ENCODE results near the gene CDS2. TPM values are rescaled to one million over a fixed set of nuclear protein-coding genes. Genes with fewer than 3 reads are reported as not detected.

The CDS2 gene
- total RNA-seq, 1 experiment from 2014 or later = 26.3 TPM

GRCh38 chr20:5203380-5203779 lies 76.6 kb downstream of the CDS2 start:
- intact Hi-C loops (cut with micrococcal nuclease) = no loop called here
- Mint-ChIP-seq H3K4me1 (ENCODE audit: insufficient read depth, unreplicated experiment) (no peaks in the 10 kb centered on the region), H3K27me3 (ENCODE audit: insufficient read depth, unreplicated experiment) (no peaks in the 10 kb centered on the region), H3K4me3 (ENCODE audit: unreplicated experiment) (no peak overlapping the region), H3K36me3 (ENCODE audit: insufficient read depth, unreplicated experiment) (peaks cover 6% of the 10 kb centered on the region), H3K9me3 (ENCODE audit: unreplicated experiment) (no peaks in the 10 kb centered on the region), H3K27ac (ENCODE audit: low read depth, unreplicated experiment) (no peak overlapping the region)
- CTCF ChIA-PET = interaction anchor here (0.6 to 15.9 kb wide), 8 partner anchors 11 to 324 kb away, joined by 3 to 348 read pairs (median 37); no protein-coding TSS in a partner anchor
- POLR2A ChIA-PET = no interaction called here
- no peak for DNase-seq (ENCODE audit: unreplicated experiment)
- TF ChIP-seq CTCF (IDR thresholded peaks at IDR 0.05; ENCODE audit: unreplicated experiment) = no peak
- no TSS peak for BruUV-seq (replicated peaks)

GRCh38 chr20:5205348-5206210 lies 78.8 kb downstream of the CDS2 start:
- no peaks in the 10 kb centered on the region for H3K27me3 Mint-ChIP-seq (ENCODE audit: insufficient read depth, unreplicated experiment)
- ChIA-PET POLR2A (interaction anchor here (0.6 to 1.7 kb wide), 5 partner anchors 13 to 249 kb away, joined by 3 to 8 read pairs (median 3); no protein-coding TSS in a partner anchor), CTCF (interaction anchor here (0.5 to 15.9 kb wide), 61 partner anchors 8 to 1962 kb away, joined by 3 to 348 read pairs (median 4); partner anchors contain the start of gene CDS2)
- H3K27ac Mint-ChIP-seq (ENCODE audit: low read depth, unreplicated experiment) = no peak overlapping the region
- DNase-seq (ENCODE audit: unreplicated experiment) = peak; percentile 70
- no peaks in the 10 kb centered on the region for H3K4me1 Mint-ChIP-seq (ENCODE audit: insufficient read depth, unreplicated experiment)
- no peaks in the 10 kb centered on the region for H3K9me3 Mint-ChIP-seq (ENCODE audit: unreplicated experiment)
- H3K36me3 Mint-ChIP-seq (ENCODE audit: insufficient read depth, unreplicated experiment) = peaks cover 6% of the 10 kb centered on the region
- peak; percentile 88 for TF ChIP-seq CTCF (IDR thresholded peaks at IDR 0.05; ENCODE audit: unreplicated experiment)
- intact Hi-C loops (cut with micrococcal nuclease) = loop anchor here (1.0 to 2.0 kb wide), 4 partner anchors 17 to 323 kb away; no protein-coding TSS in a partner anchor
- BruUV-seq (replicated peaks) = no TSS peak
- H3K4me3 Mint-ChIP-seq (ENCODE audit: unreplicated experiment) = no peak overlapping the region

- DNase-seq (ENCODE audit: unreplicated experiment) = no peak
- no peak overlapping the region for H3K27ac Mint-ChIP-seq (ENCODE audit: low read depth, unreplicated experiment)
- no TSS peak for BruUV-seq (replicated peaks)
- TF ChIP-seq CTCF (IDR thresholded peaks at IDR 0.05; ENCODE audit: unreplicated experiment) = no peak
- H3K36me3 Mint-ChIP-seq (ENCODE audit: insufficient read depth, unreplicated experiment) = peaks cover 2% of the 10 kb centered on the region
- no peak overlapping the region for H3K4me3 Mint-ChIP-seq (ENCODE audit: unreplicated experiment)
- no peaks in the 10 kb centered on the region for H3K4me1 Mint-ChIP-seq (ENCODE audit: insufficient read depth, unreplicated experiment)
- CTCF ChIA-PET = interaction anchor here (0.5 to 15.9 kb wide), 14 partner anchors 8 to 1442 kb away, joined by 3 to 348 read pairs (median 8); partner anchors contain the start of gene CDS2
- intact Hi-C loops (cut with micrococcal nuclease) = no loop called here
- H3K9me3 Mint-ChIP-seq (ENCODE audit: unreplicated experiment) = no peaks in the 10 kb centered on the region
- H3K27me3 Mint-ChIP-seq (ENCODE audit: insufficient read depth, unreplicated experiment) = no peaks in the 10 kb centered on the region
- POLR2A ChIA-PET = no interaction called here
These were observed 80.3 kb downstream of the CDS2 start for GRCh38 chr20:5207138-5207537.

Measured in MCF 10A (cell line).